ENCODE measurements around the gene CSNK2A2.

The CSNK2A2 gene

DNA sequence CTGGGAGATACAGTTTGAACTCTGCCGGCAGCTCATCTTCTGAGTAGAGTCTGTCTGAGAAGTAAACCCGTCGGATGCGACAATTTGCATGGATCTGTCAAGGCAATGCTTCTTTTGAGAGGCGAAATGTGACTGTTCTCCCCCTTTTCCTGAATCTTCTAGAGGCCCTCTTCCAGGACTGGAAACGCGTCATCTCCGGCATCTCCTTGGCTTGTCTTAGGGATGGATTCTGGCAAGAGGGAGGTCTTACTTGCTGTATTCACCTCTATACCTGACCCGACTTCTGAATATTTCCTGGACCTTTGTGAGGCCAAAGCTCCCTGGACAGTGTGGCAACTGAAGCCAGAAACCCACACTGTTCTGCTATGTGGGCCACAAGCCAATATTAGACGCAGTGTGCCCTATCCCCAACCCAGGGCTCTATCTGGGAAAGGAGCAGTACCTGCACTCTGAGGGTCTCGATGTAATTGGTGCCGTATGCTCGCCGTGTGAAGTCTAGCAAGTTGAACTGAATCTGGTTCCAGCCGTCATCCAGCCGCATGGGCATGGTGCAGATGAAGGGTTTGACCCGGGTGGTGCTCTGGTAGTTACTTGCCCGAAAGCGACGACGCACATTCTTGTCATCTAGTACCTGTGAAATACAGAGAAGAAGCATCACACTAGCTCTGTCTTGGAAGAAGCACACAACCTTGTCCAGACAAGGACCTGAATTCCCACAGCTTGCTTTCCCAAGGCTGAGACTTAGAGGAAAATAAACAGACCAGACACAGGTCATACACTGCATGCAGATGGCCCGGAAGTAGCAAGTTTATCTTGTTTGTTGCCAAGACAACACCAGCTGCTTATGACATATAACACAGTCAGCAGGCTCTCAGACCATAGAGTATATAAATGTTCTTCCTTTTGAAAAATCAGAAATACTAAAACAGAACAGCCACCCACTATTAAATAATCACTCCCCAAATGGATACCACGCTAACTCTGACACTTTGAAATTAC, 82.8 kb downstream of the CSNK2A2 start:
- DNase-seq (ENCODE audit: low read depth in 4 of 4, low spot score in 1 of 4), result no peak

- no peak for DNase-seq (ENCODE audit: low read depth in 4 of 4, low spot score in 1 of 4)
Measured at GRCh38 chr16:58111302-58111627, 86.6 kb downstream of the CSNK2A2 start.

DNA sequence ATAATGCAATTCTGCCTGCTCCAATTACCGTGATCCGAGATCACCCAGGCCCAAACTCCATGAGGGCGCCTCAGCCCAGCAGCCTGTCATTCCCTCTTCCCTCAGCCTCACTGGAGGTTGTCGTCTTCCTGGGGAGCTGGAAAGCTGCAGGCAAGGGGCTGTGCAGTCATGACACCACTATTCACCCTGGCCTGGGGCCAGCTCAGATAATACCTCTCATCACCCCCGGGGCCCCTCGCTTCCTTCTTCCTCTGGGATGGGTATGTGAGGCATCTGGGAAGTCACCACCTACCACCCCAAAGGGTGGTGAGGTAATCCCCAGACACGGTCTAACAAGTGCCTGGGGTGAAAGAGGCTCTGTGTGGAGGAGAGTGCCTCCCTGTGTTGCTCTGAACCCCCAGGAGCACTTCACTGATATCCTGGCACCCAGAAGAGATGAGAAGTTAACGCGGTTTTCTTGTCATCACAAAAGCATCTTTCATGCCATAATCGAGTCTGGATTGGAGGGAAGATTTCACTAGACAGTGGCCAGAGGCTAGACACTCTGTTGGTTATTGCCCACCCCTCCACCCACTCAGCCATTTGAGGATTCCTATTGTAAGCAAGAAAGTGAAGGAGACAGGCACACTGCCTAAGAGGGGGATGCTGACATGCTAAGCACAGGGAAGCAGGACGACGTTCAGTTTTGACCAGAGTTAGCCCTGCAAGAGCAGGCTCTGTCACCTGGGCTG, 87.2 kb downstream of the CSNK2A2 start:
- no peak for DNase-seq (ENCODE audit: low read depth in 4 of 4, low spot score in 1 of 4)

DNA sequence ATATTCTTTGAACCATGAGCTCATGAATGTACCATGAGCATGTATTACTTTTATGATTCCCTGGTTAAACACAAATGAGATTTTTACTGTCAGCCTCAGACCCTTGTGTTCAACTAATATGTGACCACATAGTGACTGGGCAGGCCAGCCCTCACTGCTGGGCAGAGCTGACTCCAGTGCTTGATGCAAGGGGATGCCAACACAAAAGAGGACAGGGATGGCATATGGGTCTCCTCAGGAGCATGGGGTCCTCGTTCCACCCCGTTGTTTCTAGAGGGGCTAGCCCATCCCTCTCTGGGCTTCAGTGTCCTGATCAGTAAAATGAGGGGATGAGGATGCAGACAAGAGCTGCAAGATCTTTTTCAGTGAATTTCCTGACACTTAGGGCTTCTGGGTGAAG, 88.0 kb downstream of the CSNK2A2 start:
- no peak for DNase-seq (ENCODE audit: low read depth in 4 of 4, low spot score in 1 of 4)

GRCh38 chr16:58109330-58109729, 88.6 kb downstream of the CSNK2A2 start:
- no peak for DNase-seq (ENCODE audit: low read depth in 4 of 4, low spot score in 1 of 4)

All from stimulated activated CD4-positive, alpha-beta T cell treated with anti-CD3 and anti-CD28 coated beads, Interleukin-1b, Interleukin-23, amount 100 ng/mL, for 24 hours (primary cell).